Spleen (tissue), 11 donors: ENCODE results near the gene SORCS2. TPM values are rescaled to one million over a fixed set of nuclear protein-coding genes. Genes with fewer than 3 reads are reported as not detected.

Source experiments
- DNase-seq: peaks from one replicate; pipeline ENCODE4 v3.0.0-alpha.2; 2020
- H3K27ac ChIP-seq, 8 donors: fragments of 200-600 bp; sonication (generic) in 7 of 8; 1 replicate in 4 of 8; 2 replicates in 4 of 8; pipeline versions ENCODE4 v1.5.0 to v1.8.0; 2016 to 2021; ENCODE audit warnings: inconsistent platforms in 4 of 8, mild to moderate bottlenecking in 4 of 8, moderate library complexity in 1 of 8
- H3K27me3 ChIP-seq, 7 donors: fragments of 200-600 bp; sonication (generic) in 6 of 7; replicated peaks in 1 of 7; 1 replicate in 4 of 7; 2 replicates in 3 of 7; pipeline versions ENCODE4 v1.5.0 to v1.8.0; 2016 to 2021; ENCODE audit warnings: inconsistent platforms in 3 of 7, mild to moderate bottlenecking in 1 of 7
- H3K36me3 ChIP-seq, 6 donors: fragments of 200-600 bp; sonication (generic) in 5 of 6; 1 replicate in 4 of 6; 2 replicates in 2 of 6; pipeline versions ENCODE4 v1.5.0 to v1.8.0; 2016 to 2021; ENCODE audit warnings: inconsistent platforms in 2 of 6
- H3K4me1 ChIP-seq, 6 donors: fragments of 200-600 bp; sonication (generic) in 5 of 6; 1 replicate in 3 of 6; 2 replicates in 3 of 6; pipeline versions ENCODE4 v1.5.0 to v1.8.0; 2016 to 2021; ENCODE audit warnings: inconsistent platforms in 3 of 6
- H3K4me3 ChIP-seq, 8 donors: fragments of 200-600 bp; sonication (generic) in 7 of 8; 1 replicate in 4 of 8; 2 replicates in 4 of 8; pipeline versions ENCODE4 v1.5.0 to v1.8.0; 2016 to 2021; ENCODE audit warnings: inconsistent platforms in 4 of 8, mild to moderate bottlenecking in 4 of 8, moderate library complexity in 2 of 8
- H3K9me3 ChIP-seq, 8 donors: fragments of 200-600 bp; sonication (generic) in 7 of 8; 1 replicate in 4 of 8; 2 replicates in 4 of 8; pipeline versions ENCODE4 v1.5.0 to v1.8.0; 2016 to 2021; ENCODE audit warnings: inconsistent platforms in 4 of 8
- POLR2A ChIP-seq, 3 donors: fragments of 450-650 bp; IDR thresholded peaks; one replicate each; pipeline ENCODE4 v1.5.1; 2017; ENCODE audit warnings: antibody characterized with exemption in 3 of 3, mild to moderate bottlenecking in 1 of 3
- POLR2AphosphoS5 ChIP-seq, 3 donors: sonication (generic); formaldehyde crosslinking; IDR thresholded peaks; one replicate each; pipeline ENCODE4 v1.5.1; 2017; ENCODE audit warnings: antibody characterized with exemption in 3 of 3
- WGBS, 5 donors: extraction: QIAGEN DNeasy Blood & Tissue Kit in 3 of 5; methylation state at CpG; one replicate each; pipeline versions ENCODE4 v1.1.5 to v1.1.7; 2013 to 2018; 5-methylcytosine and 5-hydroxymethylcytosine counted together
- intact Hi-C: fragments of 100-400 bp; cut with DNase I; formaldehyde crosslinking; loops from one replicate; pipeline ENCODE4 v1.15.0; 2023; ENCODE audit warnings: low total_unique reads
- polyA plus RNA-seq, 3 donors: library from polyadenylated mRNA; stranded (reverse); fragments of 200-250 nt; gene quantifications; one replicate each; pipeline ENCODE4 v1.2.1, GENCODE V29; 2013
- total RNA-seq, 7 donors: library from RNA; depleted of rRNA in 3 of 7; stranded (reverse); fragments of >200 nt in 3 of 7; fragmentation: NEBNext Ultra II Directional in 4 of 7; extraction: Animal tissue kit (Norgen Biotek cat#: 25700) in 4 of 7; gene quantifications; one replicate each; pipeline versions ENCODE4 v1.1.0 to v1.2.1, GENCODE V29; 2016 to 2021
- TF ChIP-seq, protein P1 (sequence below), 11 experiments: fragments of 200-600 bp in 7 of 11; fragments of 450-650 bp in 4 of 11; sonication (generic) in 4 of 11; IDR thresholded peaks in 8 of 11; conservative IDR thresholded peaks in 3 of 11; 1 replicate in 7 of 11; 2 replicates in 4 of 11; pipeline versions ENCODE4 v1.4.0 to v1.8.0; 2016 to 2021; ENCODE audit warnings: antibody characterized with exemption in 11 of 11, inconsistent platforms in 4 of 11, mild to moderate bottlenecking in 1 of 11
- donor health status: healthy with polysubstance abuse.
- donor health status: DM: no; HTN: no; CAD: no; lungs with moderate emphysema.
- donor health status: DM: no; HTN: no; CAD: no.
- donor health status: Bipolar disorder and iron deficiency.
- donor health status: healthy.
- donor health status: DM: no; HTN: no; CAD: no.
- donor health status: DM: yes; HTN: yes; CAD: no.

SORCS2 gene
- total and polyA plus RNA-seq, 10 donors = 0.33 to 1.6 (median 0.60) TPM

DNA sequence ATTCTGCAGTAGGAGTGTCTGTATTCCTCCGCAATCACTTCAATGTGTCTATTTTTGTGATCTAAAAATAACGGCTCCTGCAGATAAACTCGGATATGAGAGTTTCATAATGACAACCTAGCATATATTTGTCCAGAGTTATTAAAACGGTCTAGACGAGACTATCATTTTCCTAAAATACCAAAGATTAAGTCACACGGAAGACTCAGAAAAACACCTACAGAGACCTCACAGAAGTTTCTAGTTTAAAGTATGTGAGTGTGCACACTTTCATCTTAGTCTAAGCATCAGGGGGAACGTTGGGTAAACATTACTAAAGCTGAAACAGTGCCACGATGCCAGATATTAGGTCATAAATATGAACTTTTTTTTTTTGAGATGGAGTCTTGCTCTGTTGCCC is 590.4 kb downstream of the SORCS2 start:
- H3K4me3 ChIP-seq = no peak overlapping the region
- H3K27ac ChIP-seq = peak overlapping the region in 1 of 8 donors; percentile 47
- no peaks in the 10 kb centered on the region for H3K9me3 ChIP-seq
- DNase-seq = no peak
- H3K27me3 ChIP-seq = no peaks in the 10 kb centered on the region
- TF ChIP-seq POLR2A (IDR thresholded peaks at IDR 0.05) (no peak), POLR2AphosphoS5 (IDR thresholded peaks at IDR 0.05) (no peak)
- TF ChIP-seq, protein P1, sequence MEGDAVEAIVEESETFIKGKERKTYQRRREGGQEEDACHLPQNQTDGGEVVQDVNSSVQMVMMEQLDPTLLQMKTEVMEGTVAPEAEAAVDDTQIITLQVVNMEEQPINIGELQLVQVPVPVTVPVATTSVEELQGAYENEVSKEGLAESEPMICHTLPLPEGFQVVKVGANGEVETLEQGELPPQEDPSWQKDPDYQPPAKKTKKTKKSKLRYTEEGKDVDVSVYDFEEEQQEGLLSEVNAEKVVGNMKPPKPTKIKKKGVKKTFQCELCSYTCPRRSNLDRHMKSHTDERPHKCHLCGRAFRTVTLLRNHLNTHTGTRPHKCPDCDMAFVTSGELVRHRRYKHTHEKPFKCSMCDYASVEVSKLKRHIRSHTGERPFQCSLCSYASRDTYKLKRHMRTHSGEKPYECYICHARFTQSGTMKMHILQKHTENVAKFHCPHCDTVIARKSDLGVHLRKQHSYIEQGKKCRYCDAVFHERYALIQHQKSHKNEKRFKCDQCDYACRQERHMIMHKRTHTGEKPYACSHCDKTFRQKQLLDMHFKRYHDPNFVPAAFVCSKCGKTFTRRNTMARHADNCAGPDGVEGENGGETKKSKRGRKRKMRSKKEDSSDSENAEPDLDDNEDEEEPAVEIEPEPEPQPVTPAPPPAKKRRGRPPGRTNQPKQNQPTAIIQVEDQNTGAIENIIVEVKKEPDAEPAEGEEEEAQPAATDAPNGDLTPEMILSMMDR (IDR thresholded peaks at IDR 0.05 in 8 of 11, conservative IDR thresholded peaks at IDR 0.05 in 3 of 11) = no peak
- WGBS, 5 donors = 61 to 82% (median 69%) methylated on average over 8 of the region's 8 CpGs
- peaks cover 5 to 40% (median 22%) of the 10 kb centered on the region in 6 donors for H3K4me1 ChIP-seq
- H3K36me3 ChIP-seq = peaks cover 0 to 36% (median under 1%) of the 10 kb centered on the region in 6 donors
- intact Hi-C loops = no loop called here

DNA sequence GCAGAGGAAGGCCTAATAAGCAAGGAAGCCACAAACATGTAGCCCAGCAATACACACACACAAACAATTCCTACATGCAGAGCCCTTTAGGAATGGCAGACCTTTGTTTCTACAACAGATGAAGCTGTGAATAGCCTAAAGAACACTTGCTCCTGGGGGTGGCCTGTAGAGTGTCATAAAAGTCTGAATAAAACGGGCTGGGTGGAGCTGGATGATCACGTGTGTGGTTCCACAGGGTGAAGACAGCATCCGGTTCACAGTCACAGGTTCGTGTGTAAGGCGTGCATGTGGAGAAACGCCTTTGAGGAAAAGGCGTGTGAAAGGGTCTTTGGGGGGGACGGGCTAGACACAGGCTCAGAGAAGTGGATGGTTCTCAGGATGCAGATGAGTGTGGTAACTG is 591.2 kb downstream of the SORCS2 start:
- Histone ChIP-seq H3K4me1 (peaks cover 5 to 36% (median 22%) of the 10 kb centered on the region in 6 donors), H3K36me3 (peaks cover 0 to 28% (median 0%) of the 10 kb centered on the region in 6 donors), H3K9me3 (no peaks in the 10 kb centered on the region), H3K27me3 (no peaks in the 10 kb centered on the region), H3K4me3 (no peak overlapping the region), H3K27ac (no peak overlapping the region)
- TF ChIP-seq POLR2A (IDR thresholded peaks at IDR 0.05) (no peak), POLR2AphosphoS5 (IDR thresholded peaks at IDR 0.05) (no peak)
- TF ChIP-seq, protein P1 (IDR thresholded peaks at IDR 0.05 in 8 of 11, conservative IDR thresholded peaks at IDR 0.05 in 3 of 11) = no peak
- intact Hi-C loops = no loop called here
- 91 to 99% (median 92%) methylated on average over 8 of the region's 8 CpGs for WGBS, 5 donors
- peak; percentile 29 for DNase-seq

DNA sequence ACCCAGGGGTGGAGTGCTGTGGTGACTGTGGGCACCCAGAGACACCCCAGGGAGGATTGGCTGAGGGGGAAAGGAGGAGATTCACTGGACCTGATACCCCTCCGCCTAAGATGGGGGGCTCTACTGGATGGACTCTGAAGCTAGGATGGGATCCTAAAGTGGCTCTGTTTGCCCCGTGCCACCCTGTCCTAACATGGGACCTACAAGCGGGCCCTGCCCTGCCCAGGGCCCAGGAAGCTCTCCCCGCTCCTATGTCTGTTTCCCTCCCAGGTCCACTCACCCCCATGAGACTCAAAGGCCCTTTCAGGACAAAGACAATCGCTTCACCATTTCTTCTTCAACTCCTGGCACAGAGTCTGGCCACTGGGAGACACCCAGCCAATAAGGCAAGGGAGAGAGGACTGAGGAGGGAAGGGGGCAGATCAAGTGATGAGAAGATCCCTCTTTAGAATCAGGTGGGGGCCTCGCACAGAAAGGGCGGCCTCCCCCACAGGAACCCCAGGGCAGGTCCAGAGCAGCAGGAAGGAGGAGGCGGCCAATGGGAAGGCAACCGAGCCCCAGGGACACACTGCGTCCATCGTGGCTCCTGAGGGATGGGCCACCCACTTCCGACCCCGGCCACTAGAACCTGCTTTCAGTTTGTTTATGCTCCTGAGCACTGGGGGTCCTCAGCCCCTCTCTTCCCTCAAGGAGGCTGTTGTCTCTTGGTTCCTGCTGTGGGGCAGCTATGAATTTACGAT is 592.0 kb downstream of the SORCS2 start:
- Histone ChIP-seq H3K4me1 (peaks cover 5 to 30% (median 25%) of the 10 kb centered on the region in 6 donors), H3K4me3 (no peak overlapping the region), H3K27me3 (no peaks in the 10 kb centered on the region), H3K36me3 (peaks cover 0 to 26% (median 0%) of the 10 kb centered on the region in 6 donors), H3K9me3 (no peaks in the 10 kb centered on the region), H3K27ac (no peak overlapping the region)
- peak; percentile 57 for DNase-seq
- TF ChIP-seq POLR2A (IDR thresholded peaks at IDR 0.05) (no peak), POLR2AphosphoS5 (IDR thresholded peaks at IDR 0.05) (no peak)
- TF ChIP-seq, protein P1 (IDR thresholded peaks at IDR 0.05 in 8 of 11, conservative IDR thresholded peaks at IDR 0.05 in 3 of 11) = no peak
- intact Hi-C loops = no loop called here
- WGBS, 5 donors = 90 to 95% (median 93%) methylated on average over 14 of the region's 14 CpGs

DNA sequence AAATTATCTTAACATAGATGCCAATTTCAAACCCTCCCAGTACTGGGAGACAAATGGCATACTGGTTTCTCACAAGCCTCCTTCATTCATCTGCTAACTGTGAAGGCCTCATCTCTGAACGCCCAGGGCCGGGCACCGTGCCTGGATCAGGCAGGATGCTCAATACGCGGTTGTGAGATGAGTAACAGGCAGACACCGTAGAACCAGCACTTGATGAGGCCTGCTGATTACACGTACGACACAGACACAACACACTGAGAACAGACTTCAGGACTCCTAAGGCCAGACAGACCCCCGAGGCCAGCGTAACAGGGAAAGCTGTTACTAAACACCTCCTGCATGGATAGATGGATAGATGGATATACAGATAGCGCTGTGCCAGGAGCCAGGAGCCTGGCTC is 592.7 kb downstream of the SORCS2 start:
- Histone ChIP-seq H3K4me3 (no peak overlapping the region), H3K27me3 (no peaks in the 10 kb centered on the region), H3K36me3 (peaks cover 0 to 26% (median 0%) of the 10 kb centered on the region in 6 donors), H3K9me3 (no peaks in the 10 kb centered on the region), H3K27ac (no peak overlapping the region), H3K4me1 (peaks cover 5 to 26% (median 19%) of the 10 kb centered on the region in 6 donors)
- intact Hi-C loops = no loop called here
- 83 to 90% (median 84%) methylated on average over 11 of the region's 11 CpGs for WGBS, 5 donors
- TF ChIP-seq POLR2AphosphoS5 (IDR thresholded peaks at IDR 0.05) (no peak), POLR2A (IDR thresholded peaks at IDR 0.05) (no peak)
- TF ChIP-seq, protein P1 (IDR thresholded peaks at IDR 0.05 in 8 of 11, conservative IDR thresholded peaks at IDR 0.05 in 3 of 11) = no peak
- peak; percentile 43 for DNase-seq
